Mononuclear cell (primary cell): ENCODE results near the gene DNAAF3. TPM values are rescaled to one million over a fixed set of nuclear protein-coding genes. Genes with fewer than 3 reads are reported as not detected.
"Not testable (repeated sequence)": the region's sequence is repeated elsewhere in the genome, so short reads cannot be mapped to it uniquely, and the experiment has no call there.

Source experiments
- H3K27me3 ChIP-seq: 2 replicates; pipeline ENCODE4 v1.6.0; 2011; ENCODE audit warnings: low read length, control low read depth; ENCODE audit not compliant: insufficient read depth
- H3K4me1 ChIP-seq: 2 replicates; pipeline ENCODE4 v1.5.1; 2011; ENCODE audit warnings: mild to moderate bottlenecking, low read length, control low read depth; ENCODE audit not compliant: insufficient read depth
- H3K4me3 ChIP-seq: 2 replicates; pipeline ENCODE4 v1.5.1; 2011; ENCODE audit warnings: mild to moderate bottlenecking, low read length, moderate library complexity
- H3K9me3 ChIP-seq: 2 replicates; pipeline ENCODE4 v1.5.1; 2011; ENCODE audit warnings: low read depth, mild to moderate bottlenecking, control low read depth, low read length
- total RNA-seq: library from RNA; depleted of rRNA; stranded (reverse); fragments of >200 nt; gene quantifications from one replicate; pipeline ENCODE4 v1.2.3, GENCODE V29; 2012

The DNAAF3 gene
- total RNA-seq, 1 donor: 0.52 TPM

- Histone ChIP-seq H3K9me3 (no peaks in the 10 kb centered on the region), H3K27me3 (peaks cover 10% of the 10 kb centered on the region), H3K4me1 (no peaks in the 10 kb centered on the region), H3K4me3 (no peak overlapping the region)
Measured at GRCh38 chr19:55186080-55186479, 19.7 kb upstream of the DNAAF3 start.

DNA sequence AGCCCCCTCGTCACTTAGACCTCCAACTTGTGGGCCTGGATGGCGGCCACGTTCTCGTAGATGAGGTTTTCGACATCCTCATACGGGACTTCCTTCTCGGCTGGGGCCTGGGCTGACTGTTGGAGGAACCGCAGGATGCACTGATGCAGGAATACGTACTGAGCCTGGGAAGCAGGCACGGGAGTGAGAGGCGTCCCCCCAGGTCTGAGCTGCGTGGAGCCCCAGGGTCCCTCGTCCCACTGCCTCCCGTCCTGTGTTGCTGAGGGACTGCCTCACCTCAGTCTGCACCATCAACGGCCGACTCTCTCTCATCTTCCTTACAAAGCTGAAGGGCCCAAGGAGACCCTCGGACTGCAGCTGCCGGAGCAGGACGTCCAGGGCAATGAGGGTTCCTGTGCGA lies 15.3 kb upstream of the DNAAF3 start:
- H3K4me1 ChIP-seq: peaks cover 20% of the 10 kb centered on the region
- no peak overlapping the region for H3K4me3 ChIP-seq
- peaks cover 39% of the 10 kb centered on the region for H3K27me3 ChIP-seq
- no peaks in the 10 kb centered on the region for H3K9me3 ChIP-seq

DNA sequence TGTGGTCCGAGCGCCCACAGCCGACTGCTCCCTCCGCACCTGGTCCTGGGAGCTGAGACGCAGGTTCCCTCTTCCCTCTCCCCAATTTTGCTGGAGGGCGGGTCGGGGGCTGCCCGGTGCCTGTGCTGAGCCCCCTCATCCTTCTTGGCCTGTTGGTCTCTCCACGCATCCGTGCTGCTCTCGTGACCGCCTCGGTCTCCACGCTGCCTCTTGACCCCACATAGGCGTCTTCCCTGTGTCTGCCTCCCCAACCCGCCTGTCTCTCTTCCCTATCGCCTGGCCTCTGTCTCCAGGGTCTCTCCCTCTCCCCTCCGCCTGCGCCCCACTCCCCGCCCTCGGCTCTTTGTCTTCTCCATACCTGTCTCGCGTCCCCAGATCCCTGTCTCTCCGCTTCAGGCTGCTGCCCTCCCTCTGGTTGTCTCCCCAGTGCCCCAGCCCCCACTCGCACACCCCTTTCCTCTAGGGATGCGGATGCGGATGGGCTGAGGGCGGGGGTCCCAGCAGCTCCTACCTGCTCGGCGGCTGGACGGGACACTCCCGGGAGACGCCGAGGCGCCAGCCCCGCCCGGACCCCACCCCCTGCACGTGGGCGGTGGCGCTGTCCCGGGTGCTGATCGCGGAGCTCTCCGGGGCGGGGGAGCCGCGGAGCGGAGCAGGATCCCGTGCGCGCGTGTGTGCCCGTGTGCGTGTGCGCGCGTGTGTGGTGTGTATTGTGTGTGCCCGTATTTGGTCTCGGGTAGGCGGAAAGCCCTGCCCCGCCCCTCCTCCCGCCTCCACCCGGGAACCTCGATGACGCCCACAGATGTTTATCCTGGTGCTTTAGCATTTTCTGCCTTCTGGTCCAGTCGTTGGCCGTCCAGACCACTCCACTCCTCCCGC lies 13.4 kb upstream of the DNAAF3 start, which contains the start of gene SYT5:
Gene SYT5 (minus strand): TSS at position 684 of the 879 bp plus-strand sequence. CDS start 1,248 bp downstream, outside the sequence.
- no peak within 1 kb of the TSS for H3K4me3 ChIP-seq
- no peaks in the 10 kb centered on the region for H3K9me3 ChIP-seq
- H3K27me3 ChIP-seq: peaks cover 58% of the 10 kb centered on the region
- peaks cover 20% of the 10 kb centered on the region for H3K4me1 ChIP-seq

DNA sequence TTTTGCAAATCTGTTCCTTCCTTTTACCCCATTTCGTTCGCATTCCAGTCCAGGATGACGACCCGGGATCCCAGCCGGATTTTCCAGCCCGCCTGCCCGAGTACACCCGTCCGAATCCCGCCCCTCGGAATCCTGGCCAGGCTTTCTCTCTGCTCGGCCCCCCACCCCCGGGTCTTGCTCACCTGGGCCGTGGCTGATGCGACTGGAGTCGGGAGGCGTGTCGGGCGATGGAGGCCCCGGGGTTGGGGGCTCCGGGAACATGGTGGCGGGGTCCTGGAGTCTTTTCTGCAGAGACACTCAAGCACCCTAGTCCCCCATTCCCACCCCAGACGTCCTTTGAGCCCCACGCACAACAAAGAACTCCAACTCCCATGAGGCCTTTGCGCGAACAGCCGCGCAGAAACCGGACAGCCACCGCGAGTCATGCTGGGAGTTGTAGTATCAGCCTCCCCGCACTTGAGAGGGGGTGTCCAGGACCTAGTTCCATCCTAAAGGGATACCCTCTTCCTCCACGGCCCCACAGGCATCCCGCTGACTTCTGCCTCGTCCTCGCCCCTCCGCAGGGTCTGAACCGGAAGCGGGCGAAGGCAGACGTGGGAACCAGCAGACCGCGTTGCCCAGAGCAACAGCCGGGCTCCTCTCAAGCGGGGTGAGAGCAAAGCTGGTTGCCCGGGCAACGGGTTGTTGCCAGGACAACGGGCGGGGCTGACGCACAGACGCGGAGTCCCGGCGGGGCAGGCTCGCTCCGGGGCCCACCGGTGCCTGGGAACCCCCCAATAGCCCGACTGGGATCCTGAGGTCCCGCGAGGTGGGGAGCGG lies 12.6 kb upstream of the DNAAF3 start:
- Histone ChIP-seq H3K4me3 (no peak overlapping the region), H3K4me1 (peaks cover 25% of the 10 kb centered on the region), H3K9me3 (no peaks in the 10 kb centered on the region), H3K27me3 (peaks cover 66% of the 10 kb centered on the region)

DNA sequence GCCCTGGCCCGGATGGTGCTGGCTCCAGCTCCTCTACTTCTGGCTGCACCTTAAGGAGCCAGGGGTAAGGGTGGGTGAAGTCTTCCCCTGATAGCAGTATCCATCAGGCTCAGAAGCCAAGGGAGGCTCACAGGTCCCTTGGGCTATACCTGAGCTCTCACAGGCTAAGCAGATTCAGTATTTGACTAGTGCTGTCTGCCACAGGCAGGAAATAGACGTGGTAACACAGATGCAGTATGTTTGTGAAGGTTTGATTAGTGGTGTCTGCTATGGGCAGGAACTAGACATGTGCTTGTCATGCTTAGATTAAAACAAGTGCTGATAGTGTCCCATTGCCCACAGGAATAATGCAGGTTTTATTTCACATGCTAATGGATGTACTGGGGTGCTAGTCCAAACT lies 9.7 kb upstream of the DNAAF3 start:
- Histone ChIP-seq H3K27me3 (peaks cover 78% of the 10 kb centered on the region), H3K4me3 (no peak overlapping the region), H3K4me1 (peaks cover 32% of the 10 kb centered on the region), H3K9me3 (no peaks in the 10 kb centered on the region)

DNA sequence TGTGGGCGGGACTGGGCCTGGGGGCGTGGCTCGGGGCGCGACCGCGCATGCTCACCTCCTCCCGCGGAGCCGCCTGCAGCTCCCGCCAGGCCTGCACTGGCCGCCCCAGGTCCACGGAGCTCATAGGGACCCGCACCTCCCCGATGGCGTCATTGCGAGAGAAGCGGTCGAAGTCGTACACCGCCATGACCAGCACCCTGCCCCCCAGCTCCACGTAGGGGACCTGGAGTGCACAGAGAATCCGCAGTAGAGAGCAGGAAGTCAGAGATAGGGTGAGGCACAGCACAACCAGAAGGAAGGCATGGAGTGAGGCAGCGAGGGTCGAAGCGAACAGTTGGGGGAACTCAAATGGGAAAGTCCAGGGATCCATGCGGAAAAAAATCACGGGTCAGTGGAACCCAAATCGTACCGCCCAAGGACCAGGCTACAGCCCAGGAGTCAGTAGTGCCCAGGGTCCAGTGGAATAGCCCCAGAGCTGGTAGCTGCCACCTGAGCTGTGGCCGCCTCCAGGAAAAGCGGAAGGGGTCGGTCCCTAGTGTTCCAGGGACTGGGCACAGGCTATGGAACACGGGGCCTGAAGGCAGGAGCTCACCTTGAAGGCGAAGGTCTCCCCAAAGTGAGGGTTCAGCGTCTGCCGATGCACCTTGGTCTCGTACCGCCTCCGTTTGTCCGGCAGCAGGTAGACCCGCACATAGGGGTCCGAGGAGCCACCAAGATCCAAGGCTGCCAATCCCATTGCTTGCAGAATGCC lies 8.9 kb upstream of the DNAAF3 start:
- no peaks in the 10 kb centered on the region for H3K9me3 ChIP-seq
- H3K4me1 ChIP-seq: peaks cover 31% of the 10 kb centered on the region
- no peak overlapping the region for H3K4me3 ChIP-seq
- peaks cover 73% of the 10 kb centered on the region for H3K27me3 ChIP-seq

DNA sequence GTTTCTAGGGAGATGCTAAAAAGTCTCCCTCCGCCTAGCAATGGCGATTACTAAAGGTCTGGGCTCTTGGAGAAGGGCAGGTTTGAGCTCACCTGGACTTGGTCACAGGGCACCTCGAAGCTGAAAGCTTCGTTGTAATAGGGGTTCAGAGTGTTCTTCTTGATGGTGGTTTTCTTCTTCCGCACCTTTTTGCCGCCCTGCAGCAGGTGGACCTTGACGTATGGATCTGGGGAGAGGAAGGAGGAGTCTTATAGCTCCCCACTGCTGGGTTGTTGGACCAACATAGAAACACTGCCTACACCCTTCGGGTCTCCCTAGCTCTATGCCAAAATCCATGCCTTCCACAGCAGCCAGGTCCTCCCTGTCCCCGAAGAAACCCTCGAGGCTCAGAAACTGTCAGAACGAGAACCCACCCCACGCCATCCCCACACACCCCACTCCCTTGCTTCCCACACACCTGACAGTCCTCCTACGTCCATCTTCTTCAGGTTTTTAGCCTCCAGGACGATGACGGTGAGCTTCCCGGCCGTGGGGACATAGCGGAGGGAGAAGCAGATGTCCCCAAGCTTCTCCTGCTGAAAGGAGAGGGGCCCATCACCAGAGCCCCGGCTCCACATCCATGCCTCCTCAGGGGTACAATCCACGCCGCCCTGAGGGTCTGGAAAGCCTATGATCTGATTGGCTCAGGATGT lies 8.2 kb upstream of the DNAAF3 start:
- peaks cover 24% of the 10 kb centered on the region for H3K4me1 ChIP-seq
- no peaks in the 10 kb centered on the region for H3K9me3 ChIP-seq
- no peak overlapping the region for H3K4me3 ChIP-seq
- peaks cover 74% of the 10 kb centered on the region for H3K27me3 ChIP-seq

DNA sequence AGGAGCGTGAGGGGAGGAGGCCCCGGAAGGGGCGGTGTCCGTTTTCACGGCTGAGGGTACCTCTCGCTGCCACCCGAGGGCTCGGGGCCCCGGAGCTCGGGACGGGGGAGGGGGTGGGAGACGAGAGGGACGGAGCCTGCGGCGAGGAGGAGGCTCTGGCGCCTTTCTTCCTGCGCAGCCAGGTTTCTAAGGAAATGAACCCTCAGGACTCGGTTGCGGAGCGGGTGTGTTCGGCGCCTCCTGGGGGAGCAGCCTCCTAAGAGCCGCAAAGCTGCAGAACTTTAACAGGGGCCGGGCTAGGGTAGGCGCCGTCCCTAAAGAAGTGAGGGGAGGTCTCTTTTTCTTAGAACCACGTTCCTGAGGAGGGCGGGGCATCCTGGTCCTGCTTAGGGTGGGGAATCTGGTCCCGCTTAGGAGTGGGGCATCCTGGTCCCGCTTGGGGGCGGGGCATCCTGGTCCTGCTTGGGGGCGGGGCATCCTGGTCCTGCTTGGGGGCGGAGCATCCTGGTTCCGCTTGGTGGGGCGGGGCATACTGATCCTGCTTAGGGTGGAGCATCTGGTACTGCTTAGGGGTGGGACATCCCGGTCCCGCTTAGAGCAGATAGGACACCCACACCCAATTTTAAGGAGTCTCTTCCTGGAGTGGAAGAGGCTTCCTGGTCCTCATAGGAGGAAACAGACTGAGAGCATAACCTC lies 7.4 kb upstream of the DNAAF3 start:
- no peak overlapping the region for H3K4me3 ChIP-seq
- peaks cover 17% of the 10 kb centered on the region for H3K4me1 ChIP-seq
- no peaks in the 10 kb centered on the region for H3K9me3 ChIP-seq
- H3K27me3 ChIP-seq: peaks cover 76% of the 10 kb centered on the region

- H3K27me3 ChIP-seq: peaks cover 70% of the 10 kb centered on the region
- no peak overlapping the region for H3K4me3 ChIP-seq
- H3K9me3 ChIP-seq: no peaks in the 10 kb centered on the region
- H3K4me1 ChIP-seq: peaks cover 12% of the 10 kb centered on the region
Measured at GRCh38 chr19:55173186-55173713, 6.8 kb upstream of the DNAAF3 start.

GRCh38 chr19:55172741-55173140 lies 6.3 kb upstream of the DNAAF3 start:
- Histone ChIP-seq H3K4me1 (peaks cover 12% of the 10 kb centered on the region), H3K9me3 (no peaks in the 10 kb centered on the region), H3K4me3 (no peak overlapping the region), H3K27me3 (peaks cover 67% of the 10 kb centered on the region)

DNA sequence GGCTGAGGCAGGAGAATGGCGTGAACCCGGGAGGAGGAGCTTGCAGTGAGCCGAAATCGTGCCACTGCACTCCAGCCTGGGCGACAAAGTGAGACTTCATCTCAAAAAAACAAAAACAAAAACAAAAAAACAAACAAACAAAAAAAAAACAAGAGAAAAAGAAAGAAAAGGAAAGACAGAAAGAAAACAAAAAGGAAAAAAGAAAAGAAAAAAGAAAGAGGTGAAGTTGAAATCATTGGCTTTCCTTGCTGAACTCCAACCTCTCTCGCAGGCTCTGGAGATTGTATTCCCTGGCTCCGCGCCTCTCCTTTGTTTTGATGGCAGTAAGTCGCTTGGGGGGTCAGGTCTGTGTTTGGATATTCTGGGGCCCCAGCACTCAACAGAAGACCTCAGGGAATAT lies 5.9 kb upstream of the DNAAF3 start:
- not testable (repeated sequence) for H3K4me3 ChIP-seq, H3K9me3 ChIP-seq
- Histone ChIP-seq H3K4me1 (peaks cover 16% of the 10 kb centered on the region), H3K27me3 (peaks cover 70% of the 10 kb centered on the region)

GRCh38 chr19:55171440-55171839 lies 5.0 kb upstream of the DNAAF3 start:
- Histone ChIP-seq H3K27me3 (peaks cover 72% of the 10 kb centered on the region), H3K4me1 (peaks cover 25% of the 10 kb centered on the region), H3K4me3 (no peak overlapping the region), H3K9me3 (no peaks in the 10 kb centered on the region)

DNA sequence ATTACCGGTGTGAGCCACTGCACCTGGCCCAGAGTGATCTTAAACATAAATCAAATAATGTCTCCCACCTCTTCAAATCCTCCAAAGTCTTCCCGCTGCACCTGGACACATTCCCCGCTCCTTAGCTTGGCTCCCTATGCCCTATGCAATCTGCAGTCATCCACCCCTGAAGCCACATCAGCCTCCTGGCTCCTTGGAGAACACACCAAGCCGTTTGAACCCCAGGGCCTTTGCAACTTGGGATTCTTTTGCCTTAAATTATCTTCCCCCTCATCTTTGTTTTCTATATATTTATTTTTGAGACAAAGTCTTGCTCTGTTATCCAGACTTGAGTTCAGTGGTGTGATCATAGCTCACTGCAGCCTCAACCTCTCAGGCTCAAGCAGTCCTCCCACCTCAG lies 2.7 kb upstream of the DNAAF3 start:
- no peaks in the 10 kb centered on the region for H3K9me3 ChIP-seq
- peaks cover 60% of the 10 kb centered on the region for H3K27me3 ChIP-seq
- H3K4me1 ChIP-seq: peaks cover 28% of the 10 kb centered on the region
- H3K4me3 ChIP-seq: no peak overlapping the region
